Mesenchymal stem cell (in vitro differentiated cells and primary cell): ENCODE results near the gene TSPAN5.

ENCODE experiments used
- DNase-seq: peaks from one replicate; pipeline ENCODE4 v3.0.0-alpha.2; 2013
- H2AFZ ChIP-seq: one replicate; pipeline ENCODE4 v1.6.1; 2013; ENCODE audit warnings: low read depth, mild to moderate bottlenecking, control low read depth, inconsistent platforms, low read length, moderate library complexity
- H2AK5ac ChIP-seq: 2 replicates; pipeline ENCODE4 v1.6.1; 2013; ENCODE audit warnings: low read length, moderate library complexity, mild to moderate bottlenecking, inconsistent platforms; ENCODE audit not compliant: severe bottlenecking
- H2BK120ac ChIP-seq: one replicate; pipeline ENCODE4 v1.6.1; 2013; ENCODE audit warnings: low read depth, mild to moderate bottlenecking, inconsistent platforms, low read length, moderate library complexity
- H2BK12ac ChIP-seq, 2 experiments: one replicate each; pipeline ENCODE4 v1.6.1; 2013; ENCODE audit warnings: inconsistent platforms in 2 of 2, low read length in 2 of 2, mild to moderate bottlenecking in 2 of 2, moderate library complexity in 2 of 2, control low read depth in 1 of 2
- H2BK15ac ChIP-seq: one replicate; pipeline ENCODE4 v1.6.1; 2013; ENCODE audit warnings: mild to moderate bottlenecking, low read depth, inconsistent platforms; ENCODE audit not compliant: poor library complexity, severe bottlenecking
- H2BK5ac ChIP-seq: 2 replicates; pipeline ENCODE4 v1.6.1; 2013; ENCODE audit warnings: low read depth, mild to moderate bottlenecking, low read length, control low read depth, inconsistent platforms; ENCODE audit not compliant: poor library complexity, severe bottlenecking
- H3K14ac ChIP-seq, 2 experiments: one replicate each; pipeline ENCODE4 v1.6.1; 2013; ENCODE audit warnings: inconsistent platforms in 2 of 2, low read length in 2 of 2, control low read depth in 1 of 2, mild to moderate bottlenecking in 1 of 2, moderate library complexity in 1 of 2
- H3K18ac ChIP-seq, 2 experiments: one replicate each; pipeline ENCODE4 v1.6.1; 2013; ENCODE audit warnings: inconsistent platforms in 2 of 2, low read length in 2 of 2, control low read depth in 1 of 2, low read depth in 1 of 2, mild to moderate bottlenecking in 1 of 2
- H3K23ac ChIP-seq, 2 experiments: one replicate each; pipeline ENCODE4 v1.6.1; 2013; ENCODE audit warnings: inconsistent platforms in 2 of 2, low read length in 2 of 2, mild to moderate bottlenecking in 2 of 2, moderate library complexity in 2 of 2, control low read depth in 1 of 2
- H3K27ac ChIP-seq: 2 replicates; pipeline ENCODE4 v1.5.1; 2013; ENCODE audit warnings: mild to moderate bottlenecking, moderate library complexity, low read length, control low read depth, inconsistent platforms; ENCODE audit not compliant: poor library complexity, severe bottlenecking
- H3K27me3 ChIP-seq, 2 experiments: 2 replicates each; pipeline versions ENCODE4 v1.6.1 to v1.7.0; 2013; ENCODE audit warnings: low read length in 2 of 2, mild to moderate bottlenecking in 2 of 2, moderate library complexity in 2 of 2, control low read depth in 1 of 2, inconsistent platforms in 1 of 2; ENCODE audit not compliant: control insufficient read depth in 1 of 2, insufficient read depth in 1 of 2
- H3K36me3 ChIP-seq, 2 experiments: 2 replicates each; pipeline versions ENCODE4 v1.6.1 to v1.7.0; 2013; ENCODE audit warnings: low read length in 2 of 2, control low read depth in 1 of 2, inconsistent platforms in 1 of 2, low read depth in 1 of 2, mild to moderate bottlenecking in 1 of 2; ENCODE audit not compliant: insufficient read depth in 2 of 2, control insufficient read depth in 1 of 2
- H3K4ac ChIP-seq, 2 experiments: one replicate each; pipeline ENCODE4 v1.6.1; 2013; ENCODE audit warnings: inconsistent platforms in 2 of 2, low read length in 2 of 2, mild to moderate bottlenecking in 2 of 2, moderate library complexity in 2 of 2, control low read depth in 1 of 2, low read depth in 1 of 2
- H3K4me1 ChIP-seq: 2 replicates; pipeline ENCODE4 v1.6.1; 2013; ENCODE audit warnings: low read depth, low read length, control low read depth; ENCODE audit not compliant: control insufficient read depth, insufficient read depth
- H3K4me2 ChIP-seq: 2 replicates; pipeline ENCODE4 v1.6.1; 2013; ENCODE audit warnings: low read length, mild to moderate bottlenecking, inconsistent platforms; ENCODE audit not compliant: poor library complexity, severe bottlenecking
- H3K4me3 ChIP-seq, 2 experiments: 2 replicates each; pipeline versions ENCODE4 v1.5.1 to v1.7.0; 2013; ENCODE audit warnings: low read length in 2 of 2, mild to moderate bottlenecking in 2 of 2, control low read depth in 1 of 2, low read depth in 1 of 2; ENCODE audit not compliant: insufficient read depth in 1 of 2
- H3K79me1 ChIP-seq: replicated peaks from 2 replicates; pipeline ENCODE4 v1.6.1; 2013; ENCODE audit warnings: mild to moderate bottlenecking, control low read depth, low read length, inconsistent platforms; ENCODE audit not compliant: poor library complexity, severe bottlenecking
- H3K9ac ChIP-seq: 2 replicates; pipeline ENCODE4 v1.7.0; 2013; ENCODE audit warnings: mild to moderate bottlenecking, low read length, moderate library complexity
- H3K9me3 ChIP-seq: 2 replicates; pipeline ENCODE4 v1.7.0; 2013; ENCODE audit warnings: mild to moderate bottlenecking, low read length; ENCODE audit not compliant: control insufficient read depth
- H4K8ac ChIP-seq: one replicate; pipeline ENCODE4 v1.6.1; 2013; ENCODE audit warnings: inconsistent platforms, mild to moderate bottlenecking, low read length, moderate library complexity
- H4K91ac ChIP-seq: one replicate; pipeline ENCODE4 v1.6.1; 2013; ENCODE audit warnings: mild to moderate bottlenecking, low read length, inconsistent platforms
- WGBS: methylation state at CpG from one replicate; pipeline ENCODE4 v1.1.7; 2013; ENCODE audit warnings: mixed read lengths; 5-methylcytosine and 5-hydroxymethylcytosine counted together

TSPAN5 gene

GRCh38 chr4:98433691-98434090 is 224.7 kb downstream of the TSPAN5 start:
- no peak overlapping the region for H2BK5ac ChIP-seq
- no peak overlapping the region for H3K4me2 ChIP-seq
- no peaks in the 10 kb centered on the region for H3K27me3 ChIP-seq
- WGBS: no CpG with 5 or more reads among the region's 1 CpG
- H2BK12ac ChIP-seq: no peak overlapping the region
- H3K9ac ChIP-seq: no peak overlapping the region
- no peak overlapping the region for H3K23ac ChIP-seq
- H3K36me3 ChIP-seq: peaks cover 8 to 26% of the 10 kb centered on the region in 2 experiments
- no peak overlapping the region for H3K18ac ChIP-seq
- no peak overlapping the region for H4K8ac ChIP-seq
- H2AK5ac ChIP-seq: no peak overlapping the region
- H3K9me3 ChIP-seq: no peaks in the 10 kb centered on the region
- H3K4me3 ChIP-seq: no peak overlapping the region
- H3K27ac ChIP-seq: no peak overlapping the region
- H3K4me1 ChIP-seq: no peaks in the 10 kb centered on the region
- no peak overlapping the region for H3K4ac ChIP-seq
- no peak overlapping the region for H2BK15ac ChIP-seq
- H2AFZ ChIP-seq: no peak overlapping the region
- no peak overlapping the region for H4K91ac ChIP-seq
- DNase-seq: no peak
- peaks cover 7% of the 10 kb centered on the region for H3K79me1 ChIP-seq
- H3K14ac ChIP-seq: no peak overlapping the region
- H2BK120ac ChIP-seq: no peak overlapping the region

- H2BK12ac ChIP-seq: no peak overlapping the region
- no peak overlapping the region for H2AK5ac ChIP-seq
- no peak overlapping the region for H3K4me3 ChIP-seq
- H3K36me3 ChIP-seq: peaks cover 5 to 17% of the 10 kb centered on the region in 2 experiments
- H3K14ac ChIP-seq: no peak overlapping the region
- H4K91ac ChIP-seq: no peak overlapping the region
- H3K23ac ChIP-seq: no peak overlapping the region
- peaks cover 7% of the 10 kb centered on the region for H3K79me1 ChIP-seq
- H3K27me3 ChIP-seq: no peaks in the 10 kb centered on the region
- no peak overlapping the region for H3K4me2 ChIP-seq
- H3K18ac ChIP-seq: no peak overlapping the region
- no peak overlapping the region for H4K8ac ChIP-seq
- no peak overlapping the region for H3K9ac ChIP-seq
- WGBS: 19% methylated on average over 3 of the region's 4 CpGs
- no peak overlapping the region for H2BK120ac ChIP-seq
- DNase-seq: peak; percentile 70
- no peak overlapping the region for H2BK15ac ChIP-seq
- H2AFZ ChIP-seq: no peak overlapping the region
- H3K4me1 ChIP-seq: no peaks in the 10 kb centered on the region
- no peak overlapping the region for H2BK5ac ChIP-seq
- no peaks in the 10 kb centered on the region for H3K9me3 ChIP-seq
- H3K27ac ChIP-seq: peak overlapping the region; percentile 79
- no peak overlapping the region for H3K4ac ChIP-seq
These were observed 227.6 kb downstream of the TSPAN5 start for GRCh38 chr4:98430708-98431403.

GRCh38 chr4:98423009-98423408 is 235.4 kb downstream of the TSPAN5 start:
- no peak overlapping the region for H3K4me3 ChIP-seq
- H2BK15ac ChIP-seq: no peak overlapping the region
- H2BK120ac ChIP-seq: no peak overlapping the region
- no peaks in the 10 kb centered on the region for H3K4me1 ChIP-seq
- peaks cover 3 to 53% of the 10 kb centered on the region in 2 experiments for H3K36me3 ChIP-seq
- peak overlapping the region; percentile 81 for H2AK5ac ChIP-seq
- no peak overlapping the region for H2BK12ac ChIP-seq
- DNase-seq: no peak
- H3K27ac ChIP-seq: no peak overlapping the region
- no peak overlapping the region for H3K4me2 ChIP-seq
- no peak overlapping the region for H3K9ac ChIP-seq
- no peak overlapping the region for H2BK5ac ChIP-seq
- H3K14ac ChIP-seq: no peak overlapping the region
- H3K79me1 ChIP-seq: no peaks in the 10 kb centered on the region
- no peak overlapping the region for H3K4ac ChIP-seq
- H4K91ac ChIP-seq: no peak overlapping the region
- no peaks in the 10 kb centered on the region for H3K27me3 ChIP-seq
- H2AFZ ChIP-seq: no peak overlapping the region
- 96% methylated on average over 4 of the region's 4 CpGs for WGBS
- no peaks in the 10 kb centered on the region for H3K9me3 ChIP-seq
- H3K18ac ChIP-seq: no peak overlapping the region
- H4K8ac ChIP-seq: no peak overlapping the region
- no peak overlapping the region for H3K23ac ChIP-seq

DNA sequence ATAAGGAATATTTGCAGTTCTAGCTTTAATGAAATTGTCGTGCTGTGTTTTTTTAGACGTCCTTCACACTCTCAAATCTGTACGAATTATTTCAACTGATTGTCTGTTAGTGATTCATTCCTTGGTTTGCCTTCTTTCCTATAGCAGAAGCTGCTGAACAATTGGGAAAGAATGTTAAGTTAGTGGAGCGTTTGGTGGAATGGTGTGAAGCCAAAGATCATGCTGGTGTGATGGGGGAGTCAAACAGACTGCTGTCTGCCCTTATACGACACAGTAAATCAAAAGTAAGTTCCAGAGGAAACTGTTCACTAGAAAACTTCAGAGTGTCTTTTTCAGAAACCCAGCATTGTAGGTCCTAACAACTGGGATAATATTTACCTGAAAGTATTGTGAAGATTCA is 237.3 kb downstream of the TSPAN5 start:
- 66% methylated on average over 5 of the region's 5 CpGs for WGBS
- Histone ChIP-seq H3K18ac (no peak overlapping the region), H2BK12ac (no peak overlapping the region), H4K8ac (no peak overlapping the region), H2AFZ (no peak overlapping the region), H3K9ac (no peak overlapping the region), H3K4me2 (no peak overlapping the region), H2AK5ac (no peak overlapping the region), H3K36me3 (peaks cover 3 to 66% of the 10 kb centered on the region in 2 experiments), H2BK5ac (no peak overlapping the region), H3K4me3 (no peak overlapping the region), H2BK120ac (no peak overlapping the region), H3K4ac (no peak overlapping the region), H4K91ac (no peak overlapping the region), H3K27me3 (no peaks in the 10 kb centered on the region), H3K79me1 (no peaks in the 10 kb centered on the region), H3K4me1 (no peaks in the 10 kb centered on the region), H2BK15ac (no peak overlapping the region), H3K23ac (no peak overlapping the region), H3K14ac (no peak overlapping the region), H3K27ac (peak overlapping the region; percentile 70), H3K9me3 (no peaks in the 10 kb centered on the region)
- peak; percentile 38 for DNase-seq
